ENCODE results near the gene TEAD1.

- TF ChIP-seq, protein P1, sequence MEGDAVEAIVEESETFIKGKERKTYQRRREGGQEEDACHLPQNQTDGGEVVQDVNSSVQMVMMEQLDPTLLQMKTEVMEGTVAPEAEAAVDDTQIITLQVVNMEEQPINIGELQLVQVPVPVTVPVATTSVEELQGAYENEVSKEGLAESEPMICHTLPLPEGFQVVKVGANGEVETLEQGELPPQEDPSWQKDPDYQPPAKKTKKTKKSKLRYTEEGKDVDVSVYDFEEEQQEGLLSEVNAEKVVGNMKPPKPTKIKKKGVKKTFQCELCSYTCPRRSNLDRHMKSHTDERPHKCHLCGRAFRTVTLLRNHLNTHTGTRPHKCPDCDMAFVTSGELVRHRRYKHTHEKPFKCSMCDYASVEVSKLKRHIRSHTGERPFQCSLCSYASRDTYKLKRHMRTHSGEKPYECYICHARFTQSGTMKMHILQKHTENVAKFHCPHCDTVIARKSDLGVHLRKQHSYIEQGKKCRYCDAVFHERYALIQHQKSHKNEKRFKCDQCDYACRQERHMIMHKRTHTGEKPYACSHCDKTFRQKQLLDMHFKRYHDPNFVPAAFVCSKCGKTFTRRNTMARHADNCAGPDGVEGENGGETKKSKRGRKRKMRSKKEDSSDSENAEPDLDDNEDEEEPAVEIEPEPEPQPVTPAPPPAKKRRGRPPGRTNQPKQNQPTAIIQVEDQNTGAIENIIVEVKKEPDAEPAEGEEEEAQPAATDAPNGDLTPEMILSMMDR (conservative IDR thresholded peaks at IDR 0.05; ENCODE audit: low read length) = no peak
- no peak for TF ChIP-seq EZH2phosphoT487 (IDR thresholded peaks at IDR 0.05; ENCODE audit: borderline replicate concordance, low read depth, low read length)
These were observed 150.2 kb downstream of the TEAD1 start for GRCh38 chr11:12824281-12825041.
